HEK293 (cell line): Measurements from ENCODE around the gene CADPS.

Experiments used
- CTCF ChIA-PET: fragments of 350-600 bp; formaldehyde crosslinking; extraction: SDS; loops from one replicate; lab custom pipeline; 2021; ENCODE audit warnings: antibody characterized with exemption; lab: Yijun Ruan, JAX
- POLR2A ChIA-PET: fragments of 300-600 bp; formaldehyde crosslinking; extraction: SDS; loops from one replicate; lab custom pipeline; 2020; ENCODE audit warnings: antibody characterized with exemption, inconsistent platforms; lab: Yijun Ruan, JAX
- H3K27ac ChIP-seq: fragments of 200-500 bp; sonication (Bioruptor generic); 2 replicates; pipeline ENCODE4 v1.5.1; 2014; ENCODE audit warnings: low read depth, low read length, control low read depth, inconsistent platforms; ENCODE audit errors: extremely low read depth
- H3K36me3 ChIP-seq, 2 experiments: fragments of 200-500 bp in 1 of 2; sonication (Bioruptor generic) in 1 of 2; 1 replicate in 1 of 2; 2 replicates in 1 of 2; pipeline ENCODE4 v1.5.1; 2014 to 2017; ENCODE audit warnings: inconsistent platforms in 2 of 2, low read length in 2 of 2; ENCODE audit not compliant: control insufficient read depth in 2 of 2, insufficient read depth in 1 of 2
- H3K4me1 ChIP-seq: fragments of 200-500 bp; sonication (Bioruptor generic); 2 replicates; pipeline ENCODE4 v1.5.1; 2014; ENCODE audit warnings: mild to moderate bottlenecking, low read length, inconsistent platforms; ENCODE audit not compliant: control insufficient read depth, insufficient read depth
- H3K4me3 ChIP-seq: 2 replicates; pipeline ENCODE4 v1.5.1; 2011; ENCODE audit warnings: low read depth, mild to moderate bottlenecking, control low read depth, low read length, moderate library complexity
- H3K9me3 ChIP-seq: fragments of 200-500 bp; sonication (Bioruptor generic); 2 replicates; pipeline ENCODE4 v1.5.1; 2014; ENCODE audit warnings: low read depth, low read length, inconsistent platforms; ENCODE audit not compliant: control insufficient read depth, insufficient read depth
- KLF1 ChIP-seq: fragments of 450-650 bp; formaldehyde crosslinking; IDR thresholded peaks from 2 replicates; pipeline ENCODE4 v1.5.1; 2016; ENCODE audit warnings: missing biosample characterization, missing genetic modification characterization
- KLF9 ChIP-seq: fragments of 450-650 bp; formaldehyde crosslinking; IDR thresholded peaks from 2 replicates; pipeline ENCODE4 v1.5.1; 2016; ENCODE audit warnings: missing biosample characterization, missing genetic modification characterization, low read depth
- SALL2 ChIP-seq: fragments of 450-650 bp; formaldehyde crosslinking; IDR thresholded peaks from 2 replicates; pipeline ENCODE4 v1.5.0; 2017; ENCODE audit warnings: missing biosample characterization, mild to moderate bottlenecking, missing genetic modification characterization, borderline replicate concordance
- SP7 ChIP-seq: fragments of 450-650 bp; formaldehyde crosslinking; IDR thresholded peaks from 2 replicates; pipeline ENCODE4 v1.5.1; 2016; ENCODE audit warnings: missing biosample characterization, missing genetic modification characterization
- ZBTB1 ChIP-seq: fragments of 450-650 bp; formaldehyde crosslinking; IDR thresholded peaks from 2 replicates; pipeline ENCODE4 v1.5.1; 2016; ENCODE audit warnings: missing biosample characterization, missing genetic modification characterization
- ZFP41 ChIP-seq: fragments of 450-650 bp; formaldehyde crosslinking; IDR thresholded peaks from 2 replicates; pipeline ENCODE4 v1.5.1; 2016; ENCODE audit warnings: missing biosample characterization, missing genetic modification characterization, borderline replicate concordance
- ZNF112 ChIP-seq: fragments of 450-650 bp; formaldehyde crosslinking; IDR thresholded peaks from 2 replicates; pipeline ENCODE4 v1.5.0; 2017; ENCODE audit warnings: missing biosample characterization, missing genetic modification characterization
- ZNF248 ChIP-seq: fragments of 450-650 bp; formaldehyde crosslinking; IDR thresholded peaks from 2 replicates; pipeline ENCODE4 v1.5.1; 2017; ENCODE audit warnings: missing biosample characterization, missing genetic modification characterization
- ZNF391 ChIP-seq: fragments of 450-650 bp; formaldehyde crosslinking; IDR thresholded peaks from 2 replicates; pipeline ENCODE4 v1.5.1; 2016; ENCODE audit warnings: low read depth, missing biosample characterization, missing genetic modification characterization, borderline replicate concordance
- ZNF549 ChIP-seq: fragments of 450-650 bp; IDR thresholded peaks from 2 replicates; pipeline ENCODE4 v1.5.1; 2018; ENCODE audit warnings: missing biosample characterization, missing genetic modification characterization, mild to moderate bottlenecking, inconsistent platforms, moderate library complexity
- ZNF664 ChIP-seq: fragments of 450-650 bp; formaldehyde crosslinking; IDR thresholded peaks from 2 replicates; pipeline ENCODE4 v1.5.1; 2016; ENCODE audit warnings: missing biosample characterization, missing genetic modification characterization
- ZNF701 ChIP-seq: fragments of 450-650 bp; formaldehyde crosslinking; IDR thresholded peaks from 2 replicates; pipeline ENCODE4 v1.5.1; 2016; ENCODE audit warnings: missing biosample characterization, missing genetic modification characterization
- ZNF777 ChIP-seq: fragments of 450-650 bp; formaldehyde crosslinking; IDR thresholded peaks from 2 replicates; pipeline ENCODE4 v1.5.1; 2017; ENCODE audit warnings: missing biosample characterization, missing genetic modification characterization, borderline replicate concordance
- ZNF785 ChIP-seq: fragments of 450-650 bp; formaldehyde crosslinking; IDR thresholded peaks from 2 replicates; pipeline ENCODE4 v1.5.1; 2016; ENCODE audit warnings: missing biosample characterization, missing genetic modification characterization
- ZNF791 ChIP-seq: fragments of 450-650 bp; formaldehyde crosslinking; IDR thresholded peaks from 2 replicates; pipeline ENCODE4 v1.5.1; 2016; ENCODE audit warnings: missing biosample characterization, missing genetic modification characterization
- ZSCAN30 ChIP-seq: fragments of 450-650 bp; IDR thresholded peaks from 2 replicates; pipeline ENCODE4 v1.5.1; 2018; ENCODE audit warnings: missing biosample characterization, mild to moderate bottlenecking, missing genetic modification characterization, moderate library complexity
- TF ChIP-seq, protein P1 (sequence below): fragments of 450-650 bp; formaldehyde crosslinking; IDR thresholded peaks from 2 replicates; pipeline ENCODE4 v1.5.1; 2016; ENCODE audit warnings: missing biosample characterization, missing genetic modification characterization, low read depth
- TF ChIP-seq, protein P2 (sequence below): fragments of 450-650 bp; formaldehyde crosslinking; IDR thresholded peaks from 2 replicates; pipeline ENCODE4 v1.5.1; 2017; ENCODE audit warnings: missing biosample characterization, missing genetic modification characterization
- TF ChIP-seq, protein P3 (sequence below): fragments of 450-650 bp; formaldehyde crosslinking; IDR thresholded peaks from 2 replicates; pipeline ENCODE4 v1.5.1; 2017; ENCODE audit warnings: missing biosample characterization, missing genetic modification characterization
- TF ChIP-seq, protein P4 (sequence below): fragments of 450-650 bp; formaldehyde crosslinking; IDR thresholded peaks from 2 replicates; pipeline ENCODE4 v1.5.1; 2016; ENCODE audit warnings: missing biosample characterization, missing genetic modification characterization
- TF ChIP-seq, protein P5 (sequence below): fragments of 450-650 bp; formaldehyde crosslinking; IDR thresholded peaks from 2 replicates; pipeline ENCODE4 v1.5.1; 2016; ENCODE audit warnings: missing biosample characterization, missing genetic modification characterization
- TF ChIP-seq, protein P6 (sequence below): fragments of 450-650 bp; formaldehyde crosslinking; IDR thresholded peaks from 2 replicates; pipeline ENCODE4 v1.5.1; 2016; ENCODE audit warnings: missing biosample characterization, missing genetic modification characterization

Gene CADPS

DNA sequence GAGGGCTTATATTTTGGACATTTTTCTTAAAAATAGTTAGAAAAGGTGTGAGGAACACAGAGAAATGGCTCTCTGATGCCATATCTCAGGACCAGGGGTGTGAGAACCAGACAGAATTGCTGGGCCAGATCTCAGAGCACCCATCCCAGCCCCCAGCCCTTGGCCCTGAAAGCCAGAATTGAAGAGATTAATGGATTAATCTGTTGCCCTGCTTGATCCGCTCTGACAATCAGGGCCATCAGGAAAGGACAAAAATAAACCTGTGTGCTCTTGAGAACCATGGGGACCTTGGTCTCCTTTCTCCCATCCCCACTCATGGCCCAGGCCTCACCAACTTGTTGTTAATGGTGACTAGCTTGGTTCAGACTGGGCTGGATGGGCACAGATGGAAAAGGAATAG, 113.5 kb downstream of the CADPS start:
- H3K36me3 ChIP-seq, result no peaks in the 10 kb centered on the region
- H3K9me3 ChIP-seq, result no peaks in the 10 kb centered on the region
- H3K27ac ChIP-seq, result no peak overlapping the region
- ChIA-PET CTCF (interaction anchor here (0.7 kb wide), 2 partner anchors 122 to 985 kb away, joined by 3 to 4 read pairs; no protein-coding TSS in a partner anchor), POLR2A (no interaction called here)
- no peaks in the 10 kb centered on the region for H3K4me1 ChIP-seq
- no peak overlapping the region for H3K4me3 ChIP-seq
- TF ChIP-seq, protein P1, sequence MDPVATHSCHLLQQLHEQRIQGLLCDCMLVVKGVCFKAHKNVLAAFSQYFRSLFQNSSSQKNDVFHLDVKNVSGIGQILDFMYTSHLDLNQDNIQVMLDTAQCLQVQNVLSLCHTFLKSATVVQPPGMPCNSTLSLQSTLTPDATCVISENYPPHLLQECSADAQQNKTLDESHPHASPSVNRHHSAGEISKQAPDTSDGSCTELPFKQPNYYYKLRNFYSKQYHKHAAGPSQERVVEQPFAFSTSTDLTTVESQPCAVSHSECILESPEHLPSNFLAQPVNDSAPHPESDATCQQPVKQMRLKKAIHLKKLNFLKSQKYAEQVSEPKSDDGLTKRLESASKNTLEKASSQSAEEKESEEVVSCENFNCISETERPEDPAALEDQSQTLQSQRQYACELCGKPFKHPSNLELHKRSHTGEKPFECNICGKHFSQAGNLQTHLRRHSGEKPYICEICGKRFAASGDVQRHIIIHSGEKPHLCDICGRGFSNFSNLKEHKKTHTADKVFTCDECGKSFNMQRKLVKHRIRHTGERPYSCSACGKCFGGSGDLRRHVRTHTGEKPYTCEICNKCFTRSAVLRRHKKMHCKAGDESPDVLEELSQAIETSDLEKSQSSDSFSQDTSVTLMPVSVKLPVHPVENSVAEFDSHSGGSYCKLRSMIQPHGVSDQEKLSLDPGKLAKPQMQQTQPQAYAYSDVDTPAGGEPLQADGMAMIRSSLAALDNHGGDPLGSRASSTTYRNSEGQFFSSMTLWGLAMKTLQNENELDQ, result no peak
- no peak for TF ChIP-seq ZNF664
- no peak for TF ChIP-seq ZNF701 (tag by site-specific recombination)
- TF ChIP-seq ZNF785 (tag by site-specific recombination), result no peak
- TF ChIP-seq SALL2 (tag by site-specific recombination), result no peak
- TF ChIP-seq KLF1, result no peak
- no peak for TF ChIP-seq ZNF777 (tag by site-specific recombination)
- TF ChIP-seq, protein P2, sequence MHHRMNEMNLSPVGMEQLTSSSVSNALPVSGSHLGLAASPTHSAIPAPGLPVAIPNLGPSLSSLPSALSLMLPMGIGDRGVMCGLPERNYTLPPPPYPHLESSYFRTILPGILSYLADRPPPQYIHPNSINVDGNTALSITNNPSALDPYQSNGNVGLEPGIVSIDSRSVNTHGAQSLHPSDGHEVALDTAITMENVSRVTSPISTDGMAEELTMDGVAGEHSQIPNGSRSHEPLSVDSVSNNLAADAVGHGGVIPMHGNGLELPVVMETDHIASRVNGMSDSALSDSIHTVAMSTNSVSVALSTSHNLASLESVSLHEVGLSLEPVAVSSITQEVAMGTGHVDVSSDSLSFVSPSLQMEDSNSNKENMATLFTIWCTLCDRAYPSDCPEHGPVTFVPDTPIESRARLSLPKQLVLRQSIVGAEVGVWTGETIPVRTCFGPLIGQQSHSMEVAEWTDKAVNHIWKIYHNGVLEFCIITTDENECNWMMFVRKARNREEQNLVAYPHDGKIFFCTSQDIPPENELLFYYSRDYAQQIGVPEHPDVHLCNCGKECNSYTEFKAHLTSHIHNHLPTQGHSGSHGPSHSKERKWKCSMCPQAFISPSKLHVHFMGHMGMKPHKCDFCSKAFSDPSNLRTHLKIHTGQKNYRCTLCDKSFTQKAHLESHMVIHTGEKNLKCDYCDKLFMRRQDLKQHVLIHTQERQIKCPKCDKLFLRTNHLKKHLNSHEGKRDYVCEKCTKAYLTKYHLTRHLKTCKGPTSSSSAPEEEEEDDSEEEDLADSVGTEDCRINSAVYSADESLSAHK (tag by site-specific recombination), result no peak
- TF ChIP-seq ZNF549 (tag by site-specific recombination), result no peak
- no peak for TF ChIP-seq KLF9 (tag by site-specific recombination)
- TF ChIP-seq ZBTB1 (tag by site-specific recombination), result no peak
- TF ChIP-seq, protein P3, sequence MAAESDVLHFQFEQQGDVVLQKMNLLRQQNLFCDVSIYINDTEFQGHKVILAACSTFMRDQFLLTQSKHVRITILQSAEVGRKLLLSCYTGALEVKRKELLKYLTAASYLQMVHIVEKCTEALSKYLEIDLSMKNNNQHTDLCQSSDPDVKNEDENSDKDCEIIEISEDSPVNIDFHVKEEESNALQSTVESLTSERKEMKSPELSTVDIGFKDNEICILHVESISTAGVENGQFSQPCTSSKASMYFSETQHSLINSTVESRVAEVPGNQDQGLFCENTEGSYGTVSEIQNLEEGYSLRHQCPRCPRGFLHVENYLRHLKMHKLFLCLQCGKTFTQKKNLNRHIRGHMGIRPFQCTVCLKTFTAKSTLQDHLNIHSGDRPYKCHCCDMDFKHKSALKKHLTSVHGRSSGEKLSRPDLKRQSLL (tag by site-specific recombination), result no peak

DNA sequence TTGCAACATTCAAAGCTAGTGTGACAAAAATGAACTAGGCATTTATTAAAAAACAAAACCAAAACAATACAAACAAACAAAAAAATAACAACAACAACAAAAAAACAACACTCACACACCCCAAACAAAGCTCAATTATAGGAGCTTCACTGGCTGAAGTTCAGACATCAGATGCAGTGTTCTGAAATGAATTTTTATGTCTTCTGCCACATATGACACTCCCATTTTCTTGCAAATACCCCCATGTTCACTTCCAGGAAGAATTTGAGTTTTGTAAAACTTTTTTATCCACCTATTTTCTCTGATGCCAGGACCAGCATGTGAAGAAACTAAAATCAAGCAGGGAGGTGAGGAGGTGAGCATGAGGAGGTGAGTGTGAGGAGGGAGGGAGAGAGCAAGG, 113.9 kb downstream of the CADPS start:
- no peaks in the 10 kb centered on the region for H3K9me3 ChIP-seq
- no peak overlapping the region for H3K27ac ChIP-seq
- ChIA-PET CTCF (interaction anchor here (0.7 kb wide), 2 partner anchors 122 to 985 kb away, joined by 3 to 4 read pairs; no protein-coding TSS in a partner anchor), POLR2A (no interaction called here)
- no peaks in the 10 kb centered on the region for H3K36me3 ChIP-seq
- no peak overlapping the region for H3K4me3 ChIP-seq
- no peaks in the 10 kb centered on the region for H3K4me1 ChIP-seq
- TF ChIP-seq ZSCAN30 (tag by site-specific recombination) (no peak), KLF9 (tag by site-specific recombination) (no peak), ZNF391 (tag by site-specific recombination) (no peak), ZFP41 (no peak), ZNF791 (tag by site-specific recombination) (no peak), ZNF248 (no peak), ZNF112 (tag by site-specific recombination) (no peak), SP7 (no peak)
- TF ChIP-seq, protein P4, sequence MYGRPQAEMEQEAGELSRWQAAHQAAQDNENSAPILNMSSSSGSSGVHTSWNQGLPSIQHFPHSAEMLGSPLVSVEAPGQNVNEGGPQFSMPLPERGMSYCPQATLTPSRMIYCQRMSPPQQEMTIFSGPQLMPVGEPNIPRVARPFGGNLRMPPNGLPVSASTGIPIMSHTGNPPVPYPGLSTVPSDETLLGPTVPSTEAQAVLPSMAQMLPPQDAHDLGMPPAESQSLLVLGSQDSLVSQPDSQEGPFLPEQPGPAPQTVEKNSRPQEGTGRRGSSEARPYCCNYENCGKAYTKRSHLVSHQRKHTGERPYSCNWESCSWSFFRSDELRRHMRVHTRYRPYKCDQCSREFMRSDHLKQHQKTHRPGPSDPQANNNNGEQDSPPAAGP (tag by site-specific recombination), result no peak
- TF ChIP-seq, protein P5, sequence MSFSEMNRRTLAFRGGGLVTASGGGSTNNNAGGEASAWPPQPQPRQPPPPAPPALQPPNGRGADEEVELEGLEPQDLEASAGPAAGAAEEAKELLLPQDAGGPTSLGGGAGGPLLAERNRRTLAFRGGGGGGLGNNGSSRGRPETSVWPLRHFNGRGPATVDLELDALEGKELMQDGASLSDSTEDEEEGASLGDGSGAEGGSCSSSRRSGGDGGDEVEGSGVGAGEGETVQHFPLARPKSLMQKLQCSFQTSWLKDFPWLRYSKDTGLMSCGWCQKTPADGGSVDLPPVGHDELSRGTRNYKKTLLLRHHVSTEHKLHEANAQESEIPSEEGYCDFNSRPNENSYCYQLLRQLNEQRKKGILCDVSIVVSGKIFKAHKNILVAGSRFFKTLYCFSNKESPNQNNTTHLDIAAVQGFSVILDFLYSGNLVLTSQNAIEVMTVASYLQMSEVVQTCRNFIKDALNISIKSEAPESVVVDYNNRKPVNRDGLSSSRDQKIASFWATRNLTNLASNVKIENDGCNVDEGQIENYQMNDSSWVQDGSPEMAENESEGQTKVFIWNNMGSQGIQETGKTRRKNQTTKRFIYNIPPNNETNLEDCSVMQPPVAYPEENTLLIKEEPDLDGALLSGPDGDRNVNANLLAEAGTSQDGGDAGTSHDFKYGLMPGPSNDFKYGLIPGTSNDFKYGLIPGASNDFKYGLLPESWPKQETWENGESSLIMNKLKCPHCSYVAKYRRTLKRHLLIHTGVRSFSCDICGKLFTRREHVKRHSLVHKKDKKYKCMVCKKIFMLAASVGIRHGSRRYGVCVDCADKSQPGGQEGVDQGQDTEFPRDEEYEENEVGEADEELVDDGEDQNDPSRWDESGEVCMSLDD (tag by site-specific recombination), result no peak
- TF ChIP-seq, protein P6, sequence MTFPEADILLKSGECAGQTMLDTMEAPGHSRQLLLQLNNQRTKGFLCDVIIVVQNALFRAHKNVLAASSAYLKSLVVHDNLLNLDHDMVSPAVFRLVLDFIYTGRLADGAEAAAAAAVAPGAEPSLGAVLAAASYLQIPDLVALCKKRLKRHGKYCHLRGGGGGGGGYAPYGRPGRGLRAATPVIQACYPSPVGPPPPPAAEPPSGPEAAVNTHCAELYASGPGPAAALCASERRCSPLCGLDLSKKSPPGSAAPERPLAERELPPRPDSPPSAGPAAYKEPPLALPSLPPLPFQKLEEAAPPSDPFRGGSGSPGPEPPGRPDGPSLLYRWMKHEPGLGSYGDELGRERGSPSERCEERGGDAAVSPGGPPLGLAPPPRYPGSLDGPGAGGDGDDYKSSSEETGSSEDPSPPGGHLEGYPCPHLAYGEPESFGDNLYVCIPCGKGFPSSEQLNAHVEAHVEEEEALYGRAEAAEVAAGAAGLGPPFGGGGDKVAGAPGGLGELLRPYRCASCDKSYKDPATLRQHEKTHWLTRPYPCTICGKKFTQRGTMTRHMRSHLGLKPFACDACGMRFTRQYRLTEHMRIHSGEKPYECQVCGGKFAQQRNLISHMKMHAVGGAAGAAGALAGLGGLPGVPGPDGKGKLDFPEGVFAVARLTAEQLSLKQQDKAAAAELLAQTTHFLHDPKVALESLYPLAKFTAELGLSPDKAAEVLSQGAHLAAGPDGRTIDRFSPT (tag by site-specific recombination), result no peak
